ENCODE data around the gene C20orf96. TPM values are rescaled to one million over a fixed set of nuclear protein-coding genes. Genes with fewer than 3 reads are reported as not detected.

Gene C20orf96
- total and polyA plus RNA-seq, 8 donors, result 6.9 to 49.2 (median 39.7) TPM

DNA sequence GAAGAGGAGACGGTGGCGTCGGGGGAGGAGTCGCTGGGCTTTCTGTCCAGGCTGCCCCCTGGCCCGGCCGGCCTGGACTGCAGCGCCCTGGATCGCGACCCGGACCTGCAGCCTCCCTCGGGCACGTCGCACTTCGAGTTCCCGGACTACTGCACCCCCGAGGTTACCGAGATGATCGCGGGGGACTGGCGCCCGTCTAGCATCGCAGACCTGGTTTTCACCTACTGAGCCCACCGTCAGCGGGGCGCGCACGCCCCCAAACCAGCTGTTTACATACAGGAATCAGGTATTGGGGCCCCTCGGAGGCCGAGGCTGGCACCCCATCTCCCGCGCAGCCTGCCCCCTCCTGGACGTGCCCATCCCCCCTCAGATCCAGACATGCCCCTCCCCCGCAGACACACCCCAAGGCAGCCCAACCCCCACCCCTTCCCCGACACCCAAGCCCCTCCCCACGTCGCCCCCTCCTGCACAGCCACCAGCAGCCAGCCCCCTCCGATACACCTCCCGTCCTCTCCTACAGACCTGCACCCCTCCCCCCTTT lies 36.2 kb upstream of the C20orf96 start:
- TF ChIP-seq, protein P1, sequence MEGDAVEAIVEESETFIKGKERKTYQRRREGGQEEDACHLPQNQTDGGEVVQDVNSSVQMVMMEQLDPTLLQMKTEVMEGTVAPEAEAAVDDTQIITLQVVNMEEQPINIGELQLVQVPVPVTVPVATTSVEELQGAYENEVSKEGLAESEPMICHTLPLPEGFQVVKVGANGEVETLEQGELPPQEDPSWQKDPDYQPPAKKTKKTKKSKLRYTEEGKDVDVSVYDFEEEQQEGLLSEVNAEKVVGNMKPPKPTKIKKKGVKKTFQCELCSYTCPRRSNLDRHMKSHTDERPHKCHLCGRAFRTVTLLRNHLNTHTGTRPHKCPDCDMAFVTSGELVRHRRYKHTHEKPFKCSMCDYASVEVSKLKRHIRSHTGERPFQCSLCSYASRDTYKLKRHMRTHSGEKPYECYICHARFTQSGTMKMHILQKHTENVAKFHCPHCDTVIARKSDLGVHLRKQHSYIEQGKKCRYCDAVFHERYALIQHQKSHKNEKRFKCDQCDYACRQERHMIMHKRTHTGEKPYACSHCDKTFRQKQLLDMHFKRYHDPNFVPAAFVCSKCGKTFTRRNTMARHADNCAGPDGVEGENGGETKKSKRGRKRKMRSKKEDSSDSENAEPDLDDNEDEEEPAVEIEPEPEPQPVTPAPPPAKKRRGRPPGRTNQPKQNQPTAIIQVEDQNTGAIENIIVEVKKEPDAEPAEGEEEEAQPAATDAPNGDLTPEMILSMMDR (IDR thresholded peaks at IDR 0.05), result no peak
- intact Hi-C loops (cut with DNase I), result loop anchor here in 1 of 2 donors (10.0 kb wide), 1 partner anchor 122 kb away; no protein-coding TSS in a partner anchor
- peaks cover 18 to 48% of the 10 kb centered on the region in 2 donors for H3K4me1 ChIP-seq
- DNase-seq (peak in 2 of 4 donors; percentile 47 to 87), ATAC-seq (no peak)
- H3K27me3 ChIP-seq, result peaks cover 0 to 20% of the 10 kb centered on the region in 2 donors
- no peaks in the 10 kb centered on the region for H3K36me3 ChIP-seq
- H3K27ac ChIP-seq, result peak overlapping the region; percentile 87 to 96
- H3K4me3 ChIP-seq, result peak overlapping the region; percentile 67
- H3K9me3 ChIP-seq, result no peaks in the 10 kb centered on the region

DNA sequence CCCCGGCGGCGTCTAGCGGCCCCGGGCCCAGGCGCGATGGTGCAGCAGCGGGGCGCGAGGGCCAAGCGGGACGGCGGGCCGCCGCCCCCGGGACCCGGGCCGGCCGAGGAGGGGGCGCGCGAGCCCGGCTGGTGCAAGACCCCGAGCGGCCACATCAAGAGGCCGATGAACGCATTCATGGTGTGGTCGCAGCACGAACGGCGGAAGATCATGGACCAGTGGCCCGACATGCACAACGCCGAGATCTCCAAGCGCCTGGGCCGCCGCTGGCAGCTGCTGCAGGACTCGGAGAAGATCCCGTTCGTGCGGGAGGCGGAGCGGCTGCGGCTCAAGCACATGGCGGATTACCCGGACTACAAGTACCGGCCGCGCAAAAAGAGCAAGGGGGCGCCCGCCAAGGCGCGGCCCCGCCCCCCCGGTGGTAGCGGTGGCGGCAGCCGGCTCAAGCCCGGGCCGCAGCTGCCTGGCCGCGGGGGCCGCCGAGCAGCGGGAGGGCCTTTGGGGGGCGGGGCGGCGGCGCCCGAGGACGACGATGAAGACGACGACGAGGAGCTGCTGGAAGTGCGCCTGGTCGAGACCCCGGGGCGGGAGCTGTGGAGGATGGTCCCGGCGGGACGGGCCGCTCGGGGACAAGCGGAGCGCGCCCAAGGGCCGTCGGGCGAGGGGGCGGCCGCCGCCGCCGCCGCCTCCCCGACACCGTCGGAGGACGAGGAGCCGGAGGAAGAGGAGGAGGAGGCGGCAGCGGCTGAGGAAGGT lies 35.5 kb upstream of the C20orf96 start:
- intact Hi-C loops (cut with DNase I), result loop anchor here in 1 of 2 donors (10.0 kb wide), 1 partner anchor 121 kb away; no protein-coding TSS in a partner anchor
- no peaks in the 10 kb centered on the region for H3K36me3 ChIP-seq
- peak overlapping the region; percentile 87 to 96 for H3K27ac ChIP-seq
- ATAC-seq (no peak), DNase-seq (peak; percentile 69 to 91 (median 73))
- no peaks in the 10 kb centered on the region for H3K9me3 ChIP-seq
- peaks cover 18 to 48% of the 10 kb centered on the region in 2 donors for H3K4me1 ChIP-seq
- H3K4me3 ChIP-seq, result peak overlapping the region; percentile 67
- H3K27me3 ChIP-seq, result peaks cover 0 to 20% of the 10 kb centered on the region in 2 donors
- TF ChIP-seq, protein P1 (IDR thresholded peaks at IDR 0.05), result no peak

DNA sequence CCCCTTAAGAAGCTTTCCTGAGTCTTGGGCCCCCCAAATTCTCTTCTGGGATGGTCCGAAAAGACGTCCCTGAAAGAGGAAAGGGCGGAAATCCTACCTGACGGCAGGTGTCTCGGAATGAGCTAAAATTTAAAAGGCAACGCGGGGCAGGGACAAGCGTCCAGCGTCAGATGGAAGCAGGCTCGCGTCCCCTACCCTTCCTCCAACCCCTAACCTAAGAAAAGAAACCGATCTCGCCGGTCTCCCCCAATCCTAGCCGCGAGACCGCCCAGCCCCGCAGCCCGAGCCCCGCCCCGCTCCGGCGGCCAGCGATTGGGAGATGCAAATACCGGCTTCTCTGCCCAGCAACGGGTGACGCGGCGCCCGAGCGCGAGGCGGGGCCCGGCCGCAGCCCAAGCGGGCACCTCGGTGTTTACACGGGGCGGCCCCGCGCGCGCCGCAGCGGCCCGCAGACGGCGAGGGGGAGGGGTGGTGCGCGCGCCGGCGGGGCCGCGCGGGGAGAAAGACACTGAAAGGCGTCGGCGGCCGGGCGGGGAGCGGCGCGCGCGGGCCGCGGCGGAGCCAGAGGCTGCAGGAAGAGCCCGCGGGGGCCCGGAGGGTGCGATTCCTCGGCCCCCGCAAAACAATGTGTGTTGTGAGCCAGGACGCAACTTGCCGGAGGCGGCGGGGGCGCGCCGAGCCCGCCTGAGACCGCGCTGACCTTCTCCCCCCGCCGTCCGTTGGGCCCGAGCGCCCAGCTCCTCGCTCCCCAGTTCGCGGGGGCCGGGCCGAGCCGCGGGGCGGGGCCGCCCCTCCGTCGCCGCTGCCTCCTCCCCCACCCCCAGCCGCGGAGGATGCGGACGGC lies 34.7 kb upstream of the C20orf96 start, which contains the start of gene SOX12:
Gene SOX12 (plus strand): TSS at position 508 of the 844 bp plus-strand sequence. CDS start 373 bp downstream, outside the sequence.
- H3K27ac ChIP-seq, result peak within 1 kb of the TSS; percentile 87 to 96
- H3K4me1 ChIP-seq, result peaks cover 16 to 43% of the 10 kb centered on the region in 2 donors
- H3K4me3 ChIP-seq, result peak within 1 kb of the TSS; percentile 67
- ATAC-seq (peak; percentile 67), DNase-seq (peak; percentile 92 to 100 (median 98))
- H3K27me3 ChIP-seq, result peaks cover 0 to 20% of the 10 kb centered on the region in 2 donors
- intact Hi-C loops (cut with DNase I), result loop anchor here in 1 of 2 donors (10.0 kb wide), 1 partner anchor 120 kb away; no protein-coding TSS in a partner anchor
- H3K36me3 ChIP-seq, result no peaks in the 10 kb centered on the region
- H3K9me3 ChIP-seq, result no peaks in the 10 kb centered on the region
- TF ChIP-seq, protein P1 (IDR thresholded peaks at IDR 0.05), result no peak

DNA sequence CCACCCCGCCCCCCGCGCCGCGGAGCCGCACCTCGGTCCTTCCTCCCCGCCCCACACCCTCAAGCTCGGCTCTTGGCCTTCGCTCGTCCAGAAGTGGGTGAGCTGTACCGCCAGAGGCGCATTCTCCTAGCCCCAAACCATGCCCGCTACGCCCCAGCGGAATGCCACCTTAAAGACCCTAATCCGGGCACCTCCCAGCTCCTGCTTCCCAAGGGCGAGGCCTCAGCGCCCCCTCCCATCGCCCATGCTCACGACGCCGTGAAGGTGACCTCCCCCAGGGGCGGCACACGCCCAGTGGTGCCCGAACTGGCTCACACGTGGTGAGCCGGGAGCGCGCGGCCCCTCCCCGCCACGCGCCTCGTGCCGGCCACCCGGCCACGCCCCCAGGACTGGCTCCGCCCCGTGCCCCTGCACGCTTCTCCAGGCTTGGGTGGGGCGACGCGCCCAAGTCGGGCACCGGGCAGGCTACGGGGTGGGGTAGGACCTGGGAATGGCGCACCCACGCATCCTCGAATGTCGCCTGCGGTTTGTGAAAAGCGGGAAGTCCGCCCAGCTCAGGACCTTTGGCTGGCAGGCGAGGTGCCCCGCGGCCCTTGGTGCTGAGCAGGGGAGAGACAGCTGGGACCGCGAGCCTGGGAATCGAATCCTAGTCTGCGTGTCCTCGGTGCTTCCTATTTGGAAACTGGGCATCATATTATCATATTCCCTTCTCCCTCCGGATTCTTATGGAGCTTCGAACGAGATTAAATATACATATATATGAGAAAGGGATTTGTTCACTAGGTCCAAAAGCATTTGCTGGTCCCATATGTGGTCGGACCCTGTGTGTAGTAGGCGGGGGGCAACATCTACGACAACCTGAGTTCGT lies 33.9 kb upstream of the C20orf96 start:
- Histone ChIP-seq H3K27me3 (peaks cover 0 to 20% of the 10 kb centered on the region in 2 donors), H3K9me3 (no peaks in the 10 kb centered on the region), H3K4me3 (peak overlapping the region; percentile 57 to 67), H3K4me1 (peaks cover 12 to 34% of the 10 kb centered on the region in 2 donors), H3K27ac (peak overlapping the region; percentile 87 to 92), H3K36me3 (no peaks in the 10 kb centered on the region)
- DNase-seq (peak; percentile 86 to 99 (median 93)), ATAC-seq (peak; percentile 81)
- intact Hi-C loops (cut with DNase I), result loop anchor here in 1 of 2 donors (10.0 kb wide), 1 partner anchor 120 kb away; no protein-coding TSS in a partner anchor
- TF ChIP-seq, protein P1 (IDR thresholded peaks at IDR 0.05), result peak in 1 of 2 donors; percentile 10

Data from left lung (tissue), 10 donors.